SW 1271 (cell line): Measurements from ENCODE around the gene KAZN.

ENCODE experiments used
- DNase-seq, 2 experiments: peaks; one replicate each; lab custom pipeline; 2025; lab: John Stamatoyannopoulos, UW

KAZN gene

DNA sequence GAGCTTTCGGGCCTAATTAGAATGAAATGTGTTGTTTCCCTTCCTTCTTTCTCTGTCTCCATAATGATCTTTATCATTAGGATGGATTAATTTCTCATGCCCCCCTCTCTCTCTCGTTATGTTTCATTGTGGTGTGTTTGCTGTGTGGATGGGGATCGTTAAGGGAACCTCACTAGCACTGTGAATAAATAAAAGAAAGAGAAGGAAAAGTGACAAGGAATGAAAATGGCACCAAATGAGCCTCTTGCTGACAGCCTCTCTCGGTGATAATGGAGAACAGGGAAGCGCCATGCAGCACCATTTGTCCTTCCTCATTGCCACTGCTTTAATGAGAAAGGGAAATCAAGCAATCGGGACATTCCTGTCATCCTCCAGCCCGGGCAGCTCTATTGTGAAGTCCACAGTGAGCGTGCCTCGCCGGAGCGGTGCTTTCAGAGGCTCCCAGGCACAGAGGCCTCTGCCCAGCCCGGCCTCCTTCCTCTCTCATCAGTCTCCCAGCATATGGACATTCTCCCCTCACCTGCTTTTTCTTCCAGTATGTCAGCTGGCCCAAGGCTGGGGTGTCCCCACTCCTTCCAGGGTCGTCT, 289.4 kb downstream of the KAZN start:
- no peak for DNase-seq

DNA sequence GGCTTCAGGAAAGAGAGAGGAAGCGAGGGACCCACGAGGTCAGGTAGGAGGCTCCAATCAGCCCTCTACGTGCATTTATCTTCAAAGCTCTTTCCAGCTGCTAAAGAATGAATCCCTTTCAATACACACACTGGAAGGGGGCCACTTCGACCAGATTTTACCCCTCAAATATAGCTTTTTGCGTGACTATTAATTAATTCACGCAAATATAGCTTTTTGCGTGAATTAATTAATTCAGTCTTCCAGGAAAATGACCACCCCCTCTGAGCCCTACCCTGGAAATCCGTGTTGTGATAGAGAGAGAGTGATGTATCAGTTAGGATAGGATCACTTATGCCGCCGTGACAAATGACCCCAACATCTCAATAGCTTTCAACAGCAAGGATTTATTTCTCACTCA, 289.9 kb downstream of the KAZN start:
- no peak for DNase-seq

DNA sequence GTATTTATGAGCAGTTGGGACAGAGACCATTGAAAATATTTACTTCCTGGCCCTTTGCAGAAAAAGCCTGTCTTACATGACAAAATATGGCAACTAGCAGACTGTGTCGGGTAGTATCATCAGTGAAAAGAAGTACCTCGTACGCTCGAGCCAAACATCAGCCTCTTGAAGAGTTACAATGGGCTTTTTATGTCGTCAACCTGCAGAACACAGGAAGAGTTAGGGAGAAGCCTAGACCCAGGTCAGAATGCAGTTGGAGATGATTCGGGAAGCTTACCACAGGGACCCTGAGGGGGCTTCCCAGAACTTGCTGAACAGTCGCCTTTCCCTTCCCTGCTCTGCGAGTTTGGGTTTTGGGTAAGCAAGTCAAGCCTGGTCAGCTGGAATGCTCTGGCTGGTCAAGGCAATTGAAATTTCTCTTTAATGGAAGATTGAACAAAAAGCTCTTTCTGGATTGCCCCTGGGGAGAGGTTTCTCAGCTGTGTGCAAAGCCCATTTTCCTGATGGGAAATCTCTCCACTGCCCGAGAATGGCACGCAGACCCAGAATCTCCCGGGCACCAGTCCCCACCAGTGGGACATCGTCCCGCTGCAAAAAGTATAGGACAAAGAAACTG, 291.4 kb downstream of the KAZN start:
- no peak for DNase-seq

DNA sequence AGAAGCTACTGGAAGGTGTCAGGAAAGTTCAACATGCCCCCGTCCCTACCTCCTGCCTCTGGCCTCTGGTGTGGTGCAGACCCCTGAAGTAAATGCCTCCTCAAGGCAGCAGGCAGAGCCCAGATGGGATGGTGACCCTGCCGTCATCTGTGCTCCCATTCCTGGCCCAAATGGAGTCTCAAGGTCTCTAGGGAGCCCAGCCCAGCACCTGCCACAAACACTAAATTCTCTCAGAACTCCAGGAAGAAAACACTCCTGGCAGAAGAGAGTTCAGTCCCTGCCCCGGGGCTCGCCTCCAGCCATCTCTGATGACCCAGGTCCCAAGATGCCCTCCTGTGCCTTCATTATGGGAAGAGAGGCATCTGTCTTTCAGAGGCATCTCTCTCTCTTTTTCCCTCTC, 293.5 kb downstream of the KAZN start:
- no peak for DNase-seq

DNA sequence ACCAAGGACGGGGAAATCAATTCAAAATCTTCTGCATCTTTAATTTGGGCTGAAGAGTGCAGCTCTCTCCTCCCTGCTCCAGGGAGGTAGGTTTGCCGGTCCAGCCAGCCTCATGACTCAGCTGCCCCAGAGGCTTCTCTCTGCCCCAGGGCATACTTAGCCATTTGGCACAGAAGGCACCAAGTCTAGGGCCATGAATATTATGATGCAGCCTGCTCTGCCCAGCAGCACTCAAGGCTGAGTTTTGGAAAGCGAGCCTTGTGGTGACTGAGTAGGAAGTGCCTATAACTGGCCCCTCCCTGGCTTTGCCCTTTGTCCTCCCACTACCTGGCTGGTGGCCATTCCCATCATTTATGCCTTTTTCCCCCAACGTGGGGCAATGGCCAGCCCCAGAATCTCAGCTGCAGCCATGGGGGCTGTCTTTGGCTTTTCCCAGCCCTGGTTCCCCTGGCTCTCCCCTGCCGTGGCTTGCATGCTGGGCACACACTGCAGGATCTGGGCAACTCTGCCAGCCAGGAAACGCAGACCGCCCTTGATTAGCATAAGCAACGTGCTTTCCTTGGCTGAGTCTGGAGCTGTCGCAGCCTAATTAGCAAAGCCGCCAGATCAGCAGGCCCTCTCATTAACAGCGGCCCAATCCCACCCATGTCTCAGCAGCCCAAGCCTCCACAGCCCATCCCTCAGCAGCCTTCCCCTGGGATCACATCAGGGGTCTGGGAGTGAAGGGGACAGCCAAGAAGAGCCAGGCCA, 296.5 kb downstream of the KAZN start:
- DNase-seq = no peak

DNA sequence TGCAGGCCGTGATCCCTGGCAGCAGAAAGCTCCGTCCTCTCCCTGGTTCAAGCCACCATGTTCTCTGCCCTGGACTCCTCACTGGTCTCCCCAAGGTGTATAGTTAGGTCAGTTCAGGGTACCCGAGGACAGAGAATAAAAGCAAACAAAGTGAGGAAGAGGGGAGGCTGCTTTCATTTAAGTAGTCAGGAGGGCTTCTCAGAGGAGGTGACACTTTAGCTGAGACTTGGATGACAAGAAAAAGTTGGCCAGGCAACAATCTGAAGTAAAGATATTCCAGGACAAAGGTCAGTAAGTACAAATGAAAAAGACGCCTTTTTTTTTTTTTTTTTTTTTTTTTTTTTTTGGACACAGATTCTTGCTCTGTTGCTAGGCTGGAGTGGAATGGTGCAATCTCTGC, 297.2 kb downstream of the KAZN start:
- no peak for DNase-seq

DNA sequence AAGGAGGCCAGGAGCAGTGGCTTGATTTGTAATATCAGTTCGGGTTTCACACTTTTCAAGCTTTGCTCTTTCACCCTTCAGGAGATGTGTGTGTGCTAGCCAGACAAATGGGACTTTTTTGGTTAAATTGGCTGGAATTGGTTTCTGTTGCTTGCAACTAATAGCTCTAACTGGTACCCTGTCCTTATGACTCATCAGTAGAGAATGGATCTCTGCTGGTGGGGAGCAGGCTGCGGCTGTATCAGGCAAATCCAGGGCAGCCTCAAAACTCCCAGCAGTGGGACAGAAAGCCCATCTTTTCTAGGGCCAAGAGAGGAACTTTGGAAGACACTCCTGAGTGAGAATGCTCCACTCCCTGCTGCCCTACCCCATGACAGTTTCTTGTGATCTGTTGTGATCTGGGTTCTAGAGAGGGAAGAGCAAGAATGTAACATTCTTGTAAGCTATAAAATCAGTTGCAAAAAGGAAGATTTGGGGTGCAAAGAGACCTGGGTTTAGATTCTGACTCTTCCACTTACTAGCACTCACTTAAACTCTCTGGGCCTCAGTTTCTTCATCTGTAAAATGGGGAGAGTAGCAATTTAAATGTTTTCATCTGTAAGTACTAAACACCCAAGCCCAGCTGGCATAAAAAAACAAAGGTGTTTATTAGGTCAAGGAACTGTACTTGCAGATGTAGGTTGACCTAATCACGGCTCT, 298.0 kb downstream of the KAZN start:
- DNase-seq = no peak

DNA sequence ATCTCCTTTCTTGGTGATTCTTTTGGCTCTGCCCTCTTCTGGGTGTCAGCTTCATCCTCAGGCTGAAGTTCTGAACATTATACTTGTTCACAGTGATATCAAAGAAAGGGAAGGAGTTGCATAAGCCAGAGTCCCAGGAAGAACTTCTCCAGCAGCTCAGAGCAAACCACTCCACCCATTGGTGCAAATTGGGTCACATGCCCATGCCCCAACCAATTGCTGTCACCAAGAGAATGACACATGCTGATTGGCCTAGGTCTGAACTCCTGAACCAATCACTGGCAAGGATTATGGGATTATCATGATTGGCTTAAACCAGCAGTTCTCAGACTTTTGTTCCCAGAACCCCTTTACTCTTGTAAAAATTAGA, 298.6 kb downstream of the KAZN start:
- DNase-seq = no peak

DNA sequence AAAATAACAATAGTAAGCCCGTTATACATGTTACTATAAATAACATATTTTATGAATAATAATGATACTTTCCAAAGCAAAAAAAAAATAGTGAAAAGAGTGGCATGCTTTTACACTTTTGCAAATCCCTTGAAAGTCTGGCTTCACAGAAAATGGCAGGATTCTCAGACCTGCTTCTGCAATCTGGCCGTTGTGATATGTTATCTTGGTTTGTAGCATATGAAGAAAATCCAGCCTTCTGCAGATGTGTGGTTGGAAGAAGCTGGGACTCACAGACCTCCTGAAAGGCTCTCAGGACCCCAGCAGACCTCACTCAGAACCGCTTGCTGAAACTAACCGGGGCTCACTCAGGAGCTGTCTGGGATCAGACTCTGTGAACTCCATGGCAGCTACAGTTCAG, 299.1 kb downstream of the KAZN start:
- DNase-seq = no peak

DNA sequence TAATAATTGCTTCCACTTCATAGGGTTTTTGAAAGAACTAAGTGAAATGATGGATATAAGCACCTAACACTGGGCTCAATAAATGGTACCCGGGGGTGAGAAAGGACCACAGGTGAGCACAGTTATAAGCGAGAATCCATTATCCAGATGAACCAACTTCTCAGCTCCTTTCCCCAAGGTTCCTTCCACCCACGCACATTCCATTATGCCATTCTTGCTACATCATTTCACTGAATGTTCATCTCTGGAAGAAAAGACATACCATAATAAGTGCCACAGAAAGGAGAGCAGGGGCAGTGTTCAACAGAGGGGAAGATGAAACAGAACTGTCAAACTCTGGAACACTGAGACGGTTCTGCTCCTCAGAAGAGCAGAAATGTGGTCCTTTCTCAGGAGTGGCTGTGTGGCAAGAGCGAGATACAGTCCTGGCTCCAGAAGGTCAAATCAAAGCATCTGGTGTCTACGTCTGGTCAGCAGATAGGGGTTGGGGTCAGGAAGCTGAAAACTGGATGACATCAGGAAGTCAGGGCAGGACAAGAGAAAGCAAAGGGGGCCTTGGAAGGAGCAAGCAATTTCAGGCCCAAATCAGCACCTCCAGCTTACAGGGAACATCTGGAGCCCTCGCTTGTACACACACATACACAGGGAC, 299.6 kb downstream of the KAZN start:
- no peak for DNase-seq

DNA sequence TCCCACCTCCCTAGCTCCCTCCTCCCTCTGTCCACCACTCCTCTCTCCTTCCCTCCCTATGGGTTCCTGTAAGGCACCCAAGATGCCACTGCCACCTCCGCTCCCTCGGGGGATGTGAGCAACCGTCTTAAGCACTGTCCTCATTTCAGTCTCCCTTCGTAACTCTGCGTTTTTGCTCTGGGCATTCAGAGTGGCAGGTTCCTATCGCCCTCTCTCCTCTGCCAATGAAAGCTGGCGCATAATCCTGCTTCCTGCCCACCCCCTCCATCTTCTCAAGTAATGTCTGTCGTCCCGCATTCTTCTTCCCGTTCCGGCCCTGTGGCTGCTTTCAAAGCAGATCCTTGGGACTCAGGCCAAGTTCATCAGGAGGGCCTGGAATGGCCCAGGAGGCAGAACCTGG, 301.2 kb downstream of the KAZN start:
- DNase-seq = no peak

DNA sequence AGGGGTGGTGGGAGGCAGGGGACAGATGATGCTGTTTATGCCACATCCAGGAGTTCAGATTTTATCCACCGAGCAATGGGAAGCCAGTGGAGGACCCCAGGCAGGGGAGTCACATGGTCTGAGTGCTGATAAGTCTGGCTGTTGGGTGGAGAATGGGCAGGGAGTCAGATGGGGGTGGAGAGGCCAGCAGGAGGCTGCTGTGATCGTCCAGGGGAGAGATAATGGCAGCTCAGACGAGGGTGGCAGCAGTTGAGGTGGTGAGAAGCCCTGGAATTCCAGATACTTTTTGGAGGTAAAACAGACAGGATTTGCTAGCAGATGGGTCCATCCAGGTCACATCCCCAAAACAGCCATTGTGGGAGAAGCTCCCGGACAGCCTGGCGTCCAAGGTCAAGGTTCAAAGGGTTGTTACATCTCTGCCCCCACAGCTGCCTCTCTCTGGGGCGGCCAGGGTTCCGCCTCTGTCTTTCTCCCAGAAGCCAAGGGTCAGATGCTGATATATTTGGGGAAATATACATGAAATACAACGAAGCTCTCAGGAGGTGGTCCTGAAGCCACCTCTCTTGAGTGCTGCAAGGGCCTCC, 303.0 kb downstream of the KAZN start:
- DNase-seq = no peak

DNA sequence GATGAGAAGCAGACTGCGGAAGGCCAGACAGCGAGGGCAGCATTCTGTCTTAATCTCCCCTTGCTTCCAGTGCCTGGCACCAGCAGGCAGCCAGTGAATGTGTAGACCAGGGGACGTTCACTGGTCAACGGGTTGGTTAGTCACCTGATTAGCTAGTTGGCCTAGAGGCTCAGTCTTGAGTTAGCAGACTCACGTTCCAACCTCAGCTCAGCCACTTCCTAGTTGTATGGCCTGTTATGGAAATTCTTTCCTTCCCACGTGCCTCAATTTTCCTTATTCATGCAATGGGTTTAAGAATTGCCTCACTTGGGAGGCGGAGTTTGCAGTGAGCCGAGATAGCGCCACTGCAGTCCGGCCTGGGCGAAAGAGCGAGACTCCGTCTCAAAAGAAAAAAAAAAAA, 305.4 kb downstream of the KAZN start:
- no peak for DNase-seq

DNA sequence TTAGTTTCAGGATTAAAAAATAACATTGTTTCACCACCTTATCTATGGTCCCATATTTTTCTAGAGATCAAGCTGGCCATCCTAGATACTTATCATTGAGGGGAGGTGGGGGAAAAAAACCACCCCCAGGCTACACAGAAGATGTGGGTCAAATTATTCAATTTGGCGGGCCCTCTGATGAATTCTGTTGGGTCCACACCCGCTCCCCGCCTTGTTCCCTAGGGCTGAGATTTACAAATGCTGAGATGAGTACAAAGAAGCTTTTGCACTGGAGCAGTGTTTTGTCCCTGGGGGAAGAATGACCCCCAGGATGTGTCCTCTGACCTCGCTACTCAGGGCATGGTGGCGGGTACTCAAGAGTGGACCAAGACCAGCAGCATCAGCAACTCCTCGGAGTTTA, 308.2 kb downstream of the KAZN start:
- DNase-seq = no peak

DNA sequence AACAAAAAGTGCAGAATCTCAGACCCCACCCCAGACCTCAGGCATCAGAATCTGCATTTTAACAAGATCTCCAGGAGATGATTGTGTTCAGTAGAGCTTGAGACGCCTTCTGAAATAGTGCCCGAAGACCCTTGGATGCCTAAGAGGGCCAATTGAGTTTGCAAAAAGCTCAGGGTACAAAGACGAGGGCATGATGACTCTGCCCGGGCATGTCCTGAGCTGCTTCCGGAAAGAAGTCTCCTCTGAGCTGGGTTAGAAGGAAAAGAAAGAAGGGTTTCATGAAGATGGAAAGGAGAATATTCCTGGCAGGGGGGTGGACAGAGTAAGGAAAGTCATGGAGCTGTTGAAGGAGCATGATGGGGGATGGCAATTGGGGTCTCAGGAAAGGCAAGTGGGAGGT, 308.9 kb downstream of the KAZN start:
- no peak for DNase-seq

DNA sequence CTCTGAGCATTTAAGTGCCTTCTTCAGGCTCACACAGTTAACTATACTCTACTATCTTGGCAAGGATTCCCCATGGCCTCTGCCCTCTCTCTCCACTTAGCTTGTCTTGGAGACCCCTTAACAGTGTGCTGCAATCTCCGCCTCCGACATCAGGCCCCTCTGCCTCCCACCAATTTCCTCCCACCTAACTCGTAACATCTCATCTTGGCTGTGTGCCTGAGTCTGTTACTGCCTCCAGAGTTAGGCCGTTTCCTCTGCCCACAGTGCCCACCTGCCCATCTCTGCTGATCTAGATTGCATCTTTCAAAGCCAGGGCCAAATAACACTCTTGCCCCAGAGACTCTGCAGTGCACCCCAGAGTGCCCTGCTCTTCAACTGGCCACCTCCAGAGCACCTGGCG, 310.8 kb downstream of the KAZN start:
- no peak for DNase-seq

DNA sequence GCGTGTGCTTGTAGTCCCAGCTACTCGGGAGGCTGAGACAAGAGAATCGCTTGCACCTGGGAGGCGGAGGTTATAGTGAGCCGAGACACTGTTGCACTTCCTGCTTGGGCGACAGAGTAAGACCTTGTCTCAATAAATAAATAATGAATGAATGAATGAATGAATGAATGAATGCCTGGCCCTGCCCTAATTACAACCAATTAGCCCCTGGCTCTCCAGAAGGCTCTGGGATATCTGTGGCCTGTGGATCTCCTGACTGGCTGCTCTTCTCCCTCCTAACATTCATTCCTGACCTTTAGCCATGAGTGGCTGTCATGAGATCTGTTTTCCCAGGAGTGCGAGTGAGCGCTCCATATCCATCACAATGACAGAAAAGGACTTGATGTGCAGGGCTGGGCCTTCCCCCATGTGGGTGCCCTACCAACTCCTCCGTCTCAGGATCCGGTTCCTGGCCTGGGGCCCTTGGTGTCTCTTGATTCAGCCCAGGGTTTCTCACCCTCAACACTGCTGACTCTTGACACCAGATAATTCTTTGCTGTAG, 311.5 kb downstream of the KAZN start:
- DNase-seq = no peak

DNA sequence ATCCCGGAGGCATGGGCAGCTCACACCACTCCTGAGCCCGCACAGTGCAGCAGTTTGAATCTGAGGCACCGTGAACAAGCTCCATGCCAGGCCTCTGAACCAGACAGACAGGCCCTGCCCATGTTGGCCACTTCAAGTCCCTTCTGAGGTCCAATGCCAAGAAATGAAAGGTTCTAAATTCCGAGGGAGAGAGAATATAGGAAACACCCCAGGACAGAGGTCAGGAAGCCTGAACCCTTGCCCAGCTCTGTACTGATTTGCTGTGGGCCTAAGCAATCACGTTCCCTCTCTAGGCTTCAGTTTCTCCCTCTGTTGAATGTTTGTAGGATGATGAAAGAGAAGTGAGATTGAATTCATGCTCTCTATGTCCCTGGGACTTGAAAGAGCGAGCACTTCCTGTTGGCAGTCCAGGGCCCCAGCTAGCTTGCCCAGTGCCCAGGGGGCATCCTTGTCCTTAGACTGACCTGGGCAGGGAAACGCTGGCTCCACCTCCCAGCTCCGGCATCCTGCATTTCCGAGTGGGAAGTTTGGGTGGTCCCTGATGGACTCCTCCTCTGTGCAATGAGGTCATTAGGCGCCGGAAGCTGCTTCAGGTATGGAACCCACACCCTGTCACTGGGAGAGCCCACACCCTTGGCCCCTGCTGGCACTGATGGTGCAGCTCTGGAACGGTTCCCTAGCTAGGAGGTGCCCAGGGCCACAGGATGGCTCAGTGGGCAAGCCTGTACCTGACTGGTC, 312.7 kb downstream of the KAZN start:
- DNase-seq = no peak

DNA sequence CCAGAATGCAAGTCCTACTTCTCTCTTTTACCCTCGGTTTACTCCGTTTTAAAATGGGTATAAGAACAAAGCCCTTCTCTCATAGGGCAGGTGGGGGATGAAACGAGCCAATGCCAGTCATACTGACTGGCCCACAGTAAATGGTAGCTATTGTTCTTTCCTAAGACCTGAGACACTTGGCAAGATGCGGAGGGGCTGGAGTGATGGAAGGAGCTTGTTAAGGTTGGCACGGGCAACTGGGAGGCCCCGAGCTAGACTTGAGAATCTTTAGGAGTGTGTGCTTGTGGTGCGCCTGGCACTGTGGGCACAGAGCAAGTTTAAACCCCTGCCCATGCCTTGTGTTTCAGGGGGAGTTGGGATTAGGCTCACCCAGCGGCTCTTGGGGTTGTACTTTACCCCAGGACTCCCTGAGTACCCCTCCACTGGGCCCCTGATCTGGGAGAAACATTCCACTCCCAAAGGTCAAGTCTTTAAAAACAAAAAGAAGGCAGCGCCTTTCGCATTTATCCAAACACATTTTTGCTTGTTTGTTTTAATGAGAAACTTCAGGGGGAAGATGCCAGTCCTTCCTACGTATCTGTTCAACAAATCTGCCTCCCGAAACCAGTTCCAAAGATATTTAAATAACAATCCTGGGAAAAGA, 314.5 kb downstream of the KAZN start:
- no peak for DNase-seq

DNA sequence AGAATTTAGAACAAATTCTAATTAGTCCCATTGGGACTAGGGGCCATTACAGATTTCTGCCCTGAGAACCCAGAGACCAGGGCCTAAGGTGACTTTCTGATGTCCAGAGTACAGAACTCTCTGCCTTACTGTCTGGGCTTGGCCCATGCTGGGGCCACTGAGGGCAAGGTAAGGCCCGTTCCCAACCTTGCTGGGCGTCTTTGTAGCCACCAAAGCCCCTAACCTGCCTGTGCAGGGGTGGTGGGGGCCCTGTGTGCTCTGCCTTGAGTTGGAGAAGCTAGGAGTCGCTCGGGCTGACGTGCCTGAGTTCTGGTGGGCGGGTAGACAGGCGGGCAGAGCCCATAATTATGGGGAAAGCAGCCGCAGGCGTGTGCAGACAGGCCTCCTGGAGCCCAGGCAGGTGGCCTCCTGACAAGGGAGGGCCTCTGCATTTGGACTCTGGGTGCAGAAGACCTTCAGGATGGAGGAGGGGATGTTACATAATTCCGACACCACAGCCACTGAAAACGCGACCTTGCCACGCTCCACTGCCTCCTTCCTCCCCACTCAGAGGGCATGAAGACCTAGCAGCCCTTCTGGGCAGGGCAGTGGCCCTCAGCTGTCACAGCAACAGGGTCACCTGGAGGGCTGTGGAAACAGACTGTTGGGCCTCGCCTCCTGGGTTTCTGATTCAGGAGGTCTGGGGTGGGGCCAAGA, 315.1 kb downstream of the KAZN start:
- DNase-seq = no peak
